Psoas muscle (tissue), 8 donors: ENCODE results near the gene SDK2. TPM values are rescaled to one million over a fixed set of nuclear protein-coding genes. Genes with fewer than 3 reads are reported as not detected.

Source experiments
- ATAC-seq, 4 donors: fragments of 200-7000 bp; cut with Tn5 transposase; one replicate each; pipeline ENCODE4 v1.9.1; 2020; ENCODE audit warnings: moderate library complexity in 3 of 4, mild to moderate bottlenecking in 2 of 4
- DNase-seq, 2 donors: peaks; one replicate each; pipeline ENCODE4 v3.0.0-alpha.2; 2020
- H3K27ac ChIP-seq: fragments of 200-600 bp; one replicate; pipeline ENCODE4 v1.8.0; 2022
- H3K27me3 ChIP-seq, 3 donors: fragments of 200-600 bp in 1 of 3; one replicate each; pipeline versions ENCODE4 v1.6.1 to v1.8.0; 2013 to 2022; ENCODE audit warnings: low read length in 2 of 3, mild to moderate bottlenecking in 2 of 3, moderate library complexity in 1 of 3; ENCODE audit not compliant: insufficient read depth in 3 of 3
- H3K36me3 ChIP-seq, 2 donors: fragments of 200-600 bp in 1 of 2; one replicate each; pipeline versions ENCODE4 v1.6.1 to v1.8.0; 2013 to 2022; ENCODE audit warnings: low read depth in 1 of 2, mild to moderate bottlenecking in 1 of 2, moderate library complexity in 1 of 2; ENCODE audit not compliant: insufficient read depth in 1 of 2
- H3K4me1 ChIP-seq: fragments of 200-600 bp; one replicate; pipeline ENCODE4 v1.8.0; 2022
- H3K4me3 ChIP-seq: fragments of 200-600 bp; one replicate; pipeline ENCODE4 v1.8.0; 2022; ENCODE audit warnings: mild to moderate bottlenecking
- H3K9me3 ChIP-seq: fragments of 200-600 bp; one replicate; pipeline ENCODE4 v1.8.0; 2022
- CTCF ChIP-seq: fragments of 200-600 bp; IDR thresholded peaks from one replicate; pipeline ENCODE4 v1.8.0; 2022; ENCODE audit warnings: antibody characterized with exemption
- WGBS, 3 donors: extraction: QIAGEN DNeasy Blood & Tissue Kit; methylation state at CpG; one replicate each; pipeline versions ENCODE4 v1.1.6 to v1.1.7; 2013; 5-methylcytosine and 5-hydroxymethylcytosine counted together
- intact Hi-C, 2 donors: fragments of 100-400 bp; cut with DNase I; formaldehyde crosslinking; loops; one replicate each; pipeline versions ENCODE4 v1.11.0 to v1.14.2; 2022
- polyA plus RNA-seq, 3 donors: library from polyadenylated mRNA; stranded (reverse); fragments of 200-250 nt; gene quantifications; one replicate each; pipeline ENCODE4 v1.2.3, GENCODE V29; 2013
- total RNA-seq, 4 donors: library from RNA; stranded (reverse); fragmentation: NEBNext Ultra II Directional in 2 of 4; extraction: Animal tissue kit (Norgen Biotek cat#: 25700) in 2 of 4; gene quantifications; one replicate each; pipeline versions ENCODE4 v1.2.1 to v1.2.4, GENCODE V29; 2021 to 2023
- donor health status: healthy with polysubstance abuse.
- donor health status: DM: no; HTN: no; CAD: no; lungs with moderate emphysema.
- donor health status: Bipolar disorder and iron deficiency.
- donor health status: healthy.
- donor health status: DM: yes; HTN: yes; CAD: no.
- donor health status: DM: no; HTN: no; CAD: no.
- donor health status: DM: no; HTN: no; CAD: no.
- donor health status: DM: yes; HTN: yes; CAD: no.

Gene SDK2
- total and polyA plus RNA-seq, 7 donors = 0.04 to 2.8 (median 0.24) TPM

GRCh38 chr17:73616120-73616872, 27.9 kb downstream of the SDK2 start:
- intact Hi-C loops = no loop called here

GRCh38 chr17:73614256-73614655, 30.0 kb downstream of the SDK2 start:
- no peaks in the 10 kb centered on the region for H3K36me3 ChIP-seq
- WGBS, 3 donors = 71 to 76% (median 72%) methylated on average over 8 of the region's 9 CpGs
- H3K27ac ChIP-seq = no peak overlapping the region
- peaks cover 0 to 17% (median 0%) of the 10 kb centered on the region in 3 donors for H3K27me3 ChIP-seq
- no peaks in the 10 kb centered on the region for H3K4me1 ChIP-seq
- H3K4me3 ChIP-seq = no peak overlapping the region
- no peak for DNase-seq
- no peak for TF ChIP-seq CTCF
- no peak for ATAC-seq
- intact Hi-C loops = no loop called here
- no peaks in the 10 kb centered on the region for H3K9me3 ChIP-seq

More at GRCh38 chr17:73616120-73616872, 27.9 kb downstream of the SDK2 start:
- Histone ChIP-seq H3K4me3 (no peak overlapping the region), H3K36me3 (no peaks in the 10 kb centered on the region), H3K4me1 (no peaks in the 10 kb centered on the region), H3K27me3 (peaks cover 0 to 17% (median 0%) of the 10 kb centered on the region in 3 donors), H3K9me3 (no peaks in the 10 kb centered on the region), H3K27ac (no peak overlapping the region)
- ATAC-seq (no peak), DNase-seq (no peak)
- WGBS, 3 donors = 76 to 81% (median 79%) methylated on average over 15 of the region's 15 CpGs
- no peak for TF ChIP-seq CTCF

- Histone ChIP-seq H3K36me3 (no peaks in the 10 kb centered on the region), H3K27me3 (peaks cover 0 to 21% (median 0%) of the 10 kb centered on the region in 3 donors), H3K27ac (no peak overlapping the region), H3K4me1 (no peaks in the 10 kb centered on the region), H3K4me3 (no peak overlapping the region), H3K9me3 (no peaks in the 10 kb centered on the region)
- 34 to 46% (median 35%) methylated on average over 22 to 23 of the region's 23 CpGs for WGBS, 3 donors
- DNase-seq = peak in 1 of 2 donors; percentile 29
- no peak for ATAC-seq
- no peak for TF ChIP-seq CTCF
- intact Hi-C loops = no loop called here
Observed at GRCh38 chr17:73613271-73614233, 30.7 kb downstream of the SDK2 start.

- no peak for DNase-seq
- peaks cover 0 to 17% (median 0%) of the 10 kb centered on the region in 3 donors for H3K27me3 ChIP-seq
- no peaks in the 10 kb centered on the region for H3K9me3 ChIP-seq
- no peak overlapping the region for H3K27ac ChIP-seq
- no peaks in the 10 kb centered on the region for H3K4me1 ChIP-seq
- ATAC-seq = no peak
- WGBS, 3 donors = 70 to 79% (median 77%) methylated on average over 14 of the region's 14 CpGs
- intact Hi-C loops = no loop called here
- no peak for TF ChIP-seq CTCF
- H3K36me3 ChIP-seq = no peaks in the 10 kb centered on the region
- no peak overlapping the region for H3K4me3 ChIP-seq
Observed at GRCh38 chr17:73612031-73612472, 32.2 kb downstream of the SDK2 start.
